ENCODE results near the gene GDF15. TPM values are rescaled to one million over a fixed set of nuclear protein-coding genes. Genes with fewer than 3 reads are reported as not detected.
"Not testable (repeated sequence)": the region's sequence is repeated elsewhere in the genome, so short reads cannot be mapped to it uniquely, and the experiment has no call there.

The GDF15 gene
- total RNA-seq, 8 experiments from 2014 or later: 14.0 to 784 (median 60.0) TPM

GRCh38 chr19:18368504-18369222 lies 17.3 kb upstream of the GDF15 start:
- in situ Hi-C loops (cut with MboI; ENCODE audit: low pct_unique_long_range_greater_than_20kb in 2 of 9, low sequenced_read_pairs in 9 of 9, unreplicated experiment in 9 of 9): no loop called here
- 38 to 100% (median 77%) methylated on average over 1 to 4 of the region's 15 CpGs; no CpG with 5 or more reads in 3 of the 10 experiments for WGBS, 10 experiments
- no peak for ATAC-seq (replicated peaks in 6 of 8)
- peak overlapping the region in 1 of 2 donors; percentile 50 for H3K27ac ChIP-seq
- peaks cover 28 to 33% of the 10 kb centered on the region in 2 donors for H3K4me1 ChIP-seq (replicated peaks in 1 of 2)
- H3K4me3 ChIP-seq: no peak overlapping the region

GRCh38 chr19:18373407-18373891 lies 12.5 kb upstream of the GDF15 start:
- 56 to 100% (median 100%) methylated on average over 1 to 3 of the region's 4 CpGs; no CpG with 5 or more reads in 5 of the 10 experiments for WGBS, 10 experiments
- no peak for ATAC-seq (replicated peaks in 6 of 8)
- H3K4me1 ChIP-seq (replicated peaks in 1 of 2): peaks cover 13 to 24% of the 10 kb centered on the region in 2 donors
- no peak overlapping the region for H3K4me3 ChIP-seq
- in situ Hi-C loops (cut with MboI; ENCODE audit: low pct_unique_long_range_greater_than_20kb in 2 of 9, low sequenced_read_pairs in 9 of 9, unreplicated experiment in 9 of 9): no loop called here
- H3K27ac ChIP-seq: peak overlapping the region; percentile 47 to 83

- Histone ChIP-seq H3K4me1 (replicated peaks in 1 of 2) (peaks cover 13 to 18% of the 10 kb centered on the region in 2 donors), H3K4me3 (no peak overlapping the region), H3K27ac (peak overlapping the region; percentile 47 to 83)
- ATAC-seq (replicated peaks in 6 of 8): peak; percentile 85 to 99 (median 98)
- 0 to 61% (median 32%) methylated on average over 1 to 8 of the region's 17 CpGs; no CpG with 5 or more reads in 3 of the 10 experiments for WGBS, 10 experiments
- in situ Hi-C loops (cut with MboI; ENCODE audit: low pct_unique_long_range_greater_than_20kb in 2 of 9, low sequenced_read_pairs in 9 of 9, unreplicated experiment in 9 of 9): no loop called here
These were observed 11.9 kb upstream of the GDF15 start for GRCh38 chr19:18373892-18374629.

GRCh38 chr19:18377026-18377425 lies 8.9 kb upstream of the GDF15 start:
- H3K27ac ChIP-seq: no peak overlapping the region
- in situ Hi-C loops (cut with MboI; ENCODE audit: low pct_unique_long_range_greater_than_20kb in 2 of 9, low sequenced_read_pairs in 9 of 9, unreplicated experiment in 9 of 9): no loop called here
- 59 to 100% (median 86%) methylated on average over 1 to 6 of the region's 6 CpGs; no CpG with 5 or more reads in 1 of the 10 experiments for WGBS, 10 experiments

GRCh38 chr19:18379803-18380747 lies 5.9 kb upstream of the GDF15 start:
- 34 to 87% (median 73%) methylated on average over 3 to 17 of the region's 22 CpGs; no CpG with 5 or more reads in 1 of the 10 experiments for WGBS, 10 experiments
- peak; percentile 28 to 80 (median 57) for ATAC-seq (replicated peaks in 6 of 8)
- peak overlapping the region in 1 of 2 donors; percentile 28 for H3K27ac ChIP-seq
- peaks cover 0 to under 1% of the 10 kb centered on the region in 2 donors for H3K4me1 ChIP-seq (replicated peaks in 1 of 2)
- no peak overlapping the region for H3K4me3 ChIP-seq
- in situ Hi-C loops (cut with MboI; ENCODE audit: low pct_unique_long_range_greater_than_20kb in 2 of 9, low sequenced_read_pairs in 9 of 9, unreplicated experiment in 9 of 9): no loop called here

More at GRCh38 chr19:18377026-18377425, 8.9 kb upstream of the GDF15 start:
- Histone ChIP-seq H3K4me1 (replicated peaks in 1 of 2) (peaks cover 13 to 15% of the 10 kb centered on the region in 2 donors), H3K4me3 (no peak overlapping the region)
- no peak for ATAC-seq (replicated peaks in 6 of 8)

GRCh38 chr19:18380843-18381242 lies 5.1 kb upstream of the GDF15 start:
- Histone ChIP-seq H3K4me1 (replicated peaks in 1 of 2) (peaks cover 2 to 6% of the 10 kb centered on the region in 2 donors), H3K27ac (peak overlapping the region in 1 of 2 donors; percentile 28), H3K4me3 (no peak overlapping the region)
- in situ Hi-C loops (cut with MboI; ENCODE audit: low pct_unique_long_range_greater_than_20kb in 2 of 9, low sequenced_read_pairs in 9 of 9, unreplicated experiment in 9 of 9): no loop called here
- WGBS, 10 experiments: 0 to 100% (median 92%) methylated on average over 1 to 3 of the region's 3 CpGs; no CpG with 5 or more reads in 3 of the 10 experiments
- ATAC-seq (replicated peaks in 6 of 8): no peak

- in situ Hi-C loops (cut with MboI; ENCODE audit: low pct_unique_long_range_greater_than_20kb in 2 of 9, low sequenced_read_pairs in 9 of 9, unreplicated experiment in 9 of 9); H3K4me3 ChIP-seq; H3K27ac ChIP-seq; ATAC-seq (replicated peaks in 6 of 8): not testable (repeated sequence)
- WGBS, 10 experiments: 77 to 93% (median 89%) methylated on average over 3 to 7 of the region's 11 CpGs; no CpG with 5 or more reads in 3 of the 10 experiments
- H3K4me1 ChIP-seq (replicated peaks in 1 of 2): peaks cover 5 to 25% of the 10 kb centered on the region in 2 donors
These were observed 2.3 kb upstream of the GDF15 start for GRCh38 chr19:18383622-18384021.

GRCh38 chr19:18384775-18385174 lies 1.2 kb upstream of the GDF15 start:
- in situ Hi-C loops (cut with MboI; ENCODE audit: low pct_unique_long_range_greater_than_20kb in 2 of 9, low sequenced_read_pairs in 9 of 9, unreplicated experiment in 9 of 9): no loop called here
- H3K4me1 ChIP-seq (replicated peaks in 1 of 2): peaks cover 5 to 25% of the 10 kb centered on the region in 2 donors
- no peak overlapping the region for H3K27ac ChIP-seq
- 75 to 100% (median 92%) methylated on average over 1 to 7 of the region's 7 CpGs; no CpG with 5 or more reads in 2 of the 10 experiments for WGBS, 10 experiments
- no peak for ATAC-seq (replicated peaks in 6 of 8)
- H3K4me3 ChIP-seq: no peak overlapping the region

GRCh38 chr19:18385359-18385674 lies 641 bp upstream of the GDF15 start:
- H3K4me3 ChIP-seq: no peak overlapping the region
- ATAC-seq (replicated peaks in 6 of 8): no peak
- 80 to 100% (median 100%) methylated on average over 1 to 2 of the region's 3 CpGs; no CpG with 5 or more reads in 5 of the 10 experiments for WGBS, 10 experiments
- in situ Hi-C loops (cut with MboI; ENCODE audit: low pct_unique_long_range_greater_than_20kb in 2 of 9, low sequenced_read_pairs in 9 of 9, unreplicated experiment in 9 of 9): no loop called here
- H3K27ac ChIP-seq: no peak overlapping the region
- H3K4me1 ChIP-seq (replicated peaks in 1 of 2): peaks cover 5 to 25% of the 10 kb centered on the region in 2 donors

GRCh38 chr19:18386543-18387271 lies 749 bp downstream of the GDF15 start:
- in situ Hi-C loops (cut with MboI; ENCODE audit: low pct_unique_long_range_greater_than_20kb in 2 of 9, low sequenced_read_pairs in 9 of 9, unreplicated experiment in 9 of 9): no loop called here
- 41 to 100% (median 76%) methylated on average over 1 to 5 of the region's 14 CpGs; no CpG with 5 or more reads in 6 of the 10 experiments for WGBS, 10 experiments
- Histone ChIP-seq H3K4me1 (replicated peaks in 1 of 2) (peaks cover 5 to 25% of the 10 kb centered on the region in 2 donors), H3K27ac (peak overlapping the region; percentile 78 to 89), H3K4me3 (peak overlapping the region; percentile 8 to 44 (median 28))
- ATAC-seq (replicated peaks in 6 of 8): peak in 5 of 8 experiments; percentile 13 to 59 (median 32)

GRCh38 chr19:18388100-18388959 lies 2.4 kb downstream of the GDF15 start:
- Histone ChIP-seq H3K27ac (peak overlapping the region; percentile 52 to 82), H3K4me3 (peak overlapping the region; percentile 11 to 44 (median 26)), H3K4me1 (replicated peaks in 1 of 2) (peaks cover 5 to 25% of the 10 kb centered on the region in 2 donors)
- in situ Hi-C loops (cut with MboI; ENCODE audit: low pct_unique_long_range_greater_than_20kb in 2 of 9, low sequenced_read_pairs in 9 of 9, unreplicated experiment in 9 of 9): no loop called here
- ATAC-seq (replicated peaks in 6 of 8): peak; percentile 1 to 74 (median 58)
- WGBS, 10 experiments: 0 to 50% (median 8%) methylated on average over 1 to 36 of the region's 86 CpGs; no CpG with 5 or more reads in 3 of the 10 experiments

All from motor neuron (in vitro differentiated cells).